OCI-LY7 (cell line): ENCODE results near the gene CNKSR3. TPM values are rescaled to one million over a fixed set of nuclear protein-coding genes. Genes with fewer than 3 reads are reported as not detected.

Experiments used
- BruUV-seq: library from RNA; stranded (reverse); fragments of 400-500 nt; replicated peaks from 2 replicates; lab custom pipeline; 2021; lab: Mats Ljungman, UMichigan
- CTCF ChIA-PET: fragments of 300-600 bp; sonication (Branson Sonifier 250); formaldehyde crosslinking; loops from one replicate; lab custom pipeline; 2022; ENCODE audit warnings: antibody characterized with exemption; ENCODE audit not compliant: unreplicated experiment; lab: Charles Lee
- POLR2A ChIA-PET: fragments of 300-600 bp; sonication (Branson Sonifier 250); formaldehyde crosslinking; loops from one replicate; lab custom pipeline; 2022; ENCODE audit warnings: antibody characterized with exemption; lab: Charles Lee
- DNase-seq: peaks from one replicate; pipeline ENCODE4 v3.0.0-alpha.2; 2015; ENCODE audit warnings: low spot score
- H2AFZ ChIP-seq: fragments of 200-600 bp; sonication (generic), shearing (Covaris generic); 2 replicates; pipeline ENCODE4 v1.6.1; 2014; ENCODE audit warnings: mild to moderate bottlenecking, antibody characterized with exemption, low read length, moderate library complexity
- H3K27ac ChIP-seq: fragments of 200-600 bp; sonication (generic); 2 replicates; pipeline ENCODE4 v1.5.1; 2014; ENCODE audit warnings: mixed run types, low read depth, mild to moderate bottlenecking, moderate library complexity, low read length, inconsistent platforms; ENCODE audit not compliant: poor library complexity, severe bottlenecking
- H3K36me3 ChIP-seq: fragments of 200-600 bp; sonication (generic); 2 replicates; pipeline ENCODE4 v1.6.1; 2014; ENCODE audit warnings: mild to moderate bottlenecking, antibody characterized with exemption, low read length, moderate library complexity, mixed read lengths; ENCODE audit not compliant: insufficient read depth
- H3K4me1 ChIP-seq: fragments of 200-600 bp; sonication (generic); 2 replicates; pipeline ENCODE4 v1.5.1; 2014; ENCODE audit warnings: mild to moderate bottlenecking, low read length; ENCODE audit not compliant: insufficient read depth, poor library complexity, severe bottlenecking
- H3K4me2 ChIP-seq: fragments of 200-600 bp; sonication (generic); 2 replicates; pipeline ENCODE4 v1.6.1; 2014; ENCODE audit warnings: mild to moderate bottlenecking, low read length
- H3K4me3 ChIP-seq: fragments of 200-600 bp; sonication (generic); 2 replicates; pipeline ENCODE4 v1.5.1; 2014; ENCODE audit warnings: mild to moderate bottlenecking, low read depth, low read length; ENCODE audit not compliant: poor library complexity, severe bottlenecking
- H3K79me2 ChIP-seq: fragments of 200-600 bp; sonication (generic); 2 replicates; pipeline ENCODE4 v1.6.1; 2016; ENCODE audit warnings: low read depth, mild to moderate bottlenecking, low read length, moderate library complexity, mixed read lengths; ENCODE audit not compliant: insufficient read depth
- H3K9me2 ChIP-seq: fragments of 200-600 bp; sonication (generic); 2 replicates; pipeline ENCODE4 v1.6.1; 2016; ENCODE audit warnings: mild to moderate bottlenecking, low read length, mixed read lengths; ENCODE audit not compliant: insufficient read depth
- H3K9me3 ChIP-seq: fragments of 200-600 bp; sonication (generic); 2 replicates; pipeline ENCODE4 v1.6.1; 2014; ENCODE audit warnings: mild to moderate bottlenecking, mixed run types, low read length, mixed read lengths
- H4K20me1 ChIP-seq: fragments of 200-600 bp; sonication (generic); 2 replicates; pipeline ENCODE4 v1.6.1; 2014; ENCODE audit warnings: mild to moderate bottlenecking, antibody characterized with exemption, low read length, moderate library complexity, mixed read lengths; ENCODE audit not compliant: insufficient read depth
- CTCF ChIP-seq: fragments of 200-600 bp; sonication (generic); conservative IDR thresholded peaks from 2 replicates; pipeline ENCODE4 v1.5.1; 2014; ENCODE audit warnings: mild to moderate bottlenecking, antibody characterized with exemption, low read length, moderate library complexity, mixed read lengths
- EZH2phosphoT487 ChIP-seq: fragments of 200-600 bp; sonication (generic); IDR thresholded peaks from 2 replicates; pipeline ENCODE4 v1.6.1; 2018; ENCODE audit warnings: low read depth, borderline replicate concordance, mild to moderate bottlenecking, mixed run types, antibody characterized with exemption, low read length, moderate library complexity, mixed read lengths
- intact Hi-C: fragments of 100-400 bp; cut with micrococcal nuclease; formaldehyde crosslinking; loops from one replicate; pipeline ENCODE4 v1.10.0; 2022; ENCODE audit not compliant: unreplicated experiment
- total RNA-seq, 2 experiments: library from RNA; depleted of rRNA in 1 of 2; stranded (reverse); fragments of >200 nt in 1 of 2; shearing (Covaris generic) in 1 of 2; gene quantifications; 2 replicates each; pipeline ENCODE4 v1.2.3, GENCODE V29; 2014 to 2022

CNKSR3 gene
- total RNA-seq, 2 experiments from 2014 or later, result not detected

- Histone ChIP-seq H3K4me3 (no peak overlapping the region), H3K4me2 (no peak overlapping the region), H3K9me2 (no peaks in the 10 kb centered on the region), H3K27ac (no peak overlapping the region), H3K79me2 (no peaks in the 10 kb centered on the region), H3K36me3 (no peaks in the 10 kb centered on the region), H2AFZ (no peak overlapping the region), H4K20me1 (no peaks in the 10 kb centered on the region), H3K4me1 (no peaks in the 10 kb centered on the region), H3K9me3 (no peaks in the 10 kb centered on the region)
- BruUV-seq, result no TSS peak
- TF ChIP-seq EZH2phosphoT487 (no peak), CTCF (no peak)
- DNase-seq, result no peak
- CTCF ChIA-PET, result no interaction called here
- intact Hi-C loops, result no loop called here
- POLR2A ChIA-PET, result interaction anchor here (0.9 kb wide), 1 partner anchor 42 kb away, joined by 3 read pairs; no protein-coding TSS in a partner anchor
Measured at GRCh38 chr6:154550779-154551178, 40.3 kb upstream of the CNKSR3 start.

GRCh38 chr6:154549179-154549578 is 38.7 kb upstream of the CNKSR3 start:
- CTCF ChIA-PET, result no interaction called here

More at GRCh38 chr6:154549179-154549578, 38.7 kb upstream of the CNKSR3 start:
- intact Hi-C loops, result no loop called here
- POLR2A ChIA-PET, result no interaction called here
- no peaks in the 10 kb centered on the region for H4K20me1 ChIP-seq
- no peaks in the 10 kb centered on the region for H3K9me3 ChIP-seq
- no peaks in the 10 kb centered on the region for H3K9me2 ChIP-seq
- H3K36me3 ChIP-seq, result no peaks in the 10 kb centered on the region
- H3K4me1 ChIP-seq, result no peaks in the 10 kb centered on the region
- no peaks in the 10 kb centered on the region for H3K79me2 ChIP-seq
- no TSS peak for BruUV-seq
- no peak for TF ChIP-seq EZH2phosphoT487
- no peak for TF ChIP-seq CTCF
- no peak for DNase-seq
- H3K4me2 ChIP-seq, result no peak overlapping the region
- H2AFZ ChIP-seq, result no peak overlapping the region
- H3K27ac ChIP-seq, result no peak overlapping the region
- no peak overlapping the region for H3K4me3 ChIP-seq
